Anterior cingulate cortex (tissue), 58 donors: ENCODE results near the gene USP46.

Experiments used
- DNase-seq, 58 donors: peaks; one replicate each; lab custom pipeline; 2025; lab: John Stamatoyannopoulos, UW

The USP46 gene

GRCh38 chr4:52577624-52577962 is 81.5 kb downstream of the USP46 start:
- no peak for DNase-seq

DNA sequence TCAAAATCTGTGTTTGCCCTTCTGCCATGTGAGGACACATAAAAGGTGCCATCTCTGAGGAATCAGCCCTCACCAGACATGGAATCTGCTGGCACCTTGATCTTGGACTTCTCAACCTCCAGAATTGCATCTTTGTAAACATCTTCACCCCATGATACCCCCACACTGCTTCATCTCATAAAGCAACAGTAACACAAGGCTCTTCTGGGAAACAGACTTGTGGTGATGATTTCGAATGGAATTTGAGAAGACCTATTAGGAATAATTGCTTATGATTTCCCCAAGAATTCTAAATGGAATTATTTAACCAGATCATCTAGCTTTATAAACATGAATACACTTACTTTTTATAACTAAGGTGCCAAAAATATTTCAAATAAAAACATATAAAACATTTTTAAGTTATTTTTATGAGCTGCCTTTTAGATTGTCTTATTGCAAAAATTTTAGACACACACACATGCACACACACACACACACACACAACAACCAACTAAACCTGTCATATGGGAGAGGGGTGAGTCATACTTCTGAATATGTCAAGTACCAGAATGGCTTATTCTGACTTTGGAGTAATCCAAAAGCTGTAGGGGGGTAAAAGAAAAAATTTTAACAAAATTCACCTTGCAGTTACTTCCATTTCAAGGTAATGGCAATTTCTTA is 82.0 kb downstream of the USP46 start:
- no peak for DNase-seq

DNA sequence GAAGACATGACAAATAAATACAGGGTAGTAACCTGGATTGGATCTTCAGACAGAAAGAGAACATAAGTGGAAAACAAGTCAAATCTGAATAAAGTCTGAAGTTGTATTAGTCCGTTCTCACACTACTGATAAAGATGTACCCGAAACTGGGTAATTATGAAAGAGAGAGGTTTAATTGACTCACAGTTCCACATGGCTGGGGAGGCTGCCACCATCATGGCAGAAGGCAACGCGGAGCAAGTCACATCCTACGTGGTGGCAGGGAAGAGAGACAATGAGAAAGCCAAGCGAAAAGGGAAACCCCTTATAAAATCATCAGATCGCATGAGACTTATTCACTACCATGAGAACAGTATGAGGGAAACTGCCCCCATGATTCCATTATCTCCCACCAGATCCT is 82.8 kb downstream of the USP46 start:
- no peak for DNase-seq

DNA sequence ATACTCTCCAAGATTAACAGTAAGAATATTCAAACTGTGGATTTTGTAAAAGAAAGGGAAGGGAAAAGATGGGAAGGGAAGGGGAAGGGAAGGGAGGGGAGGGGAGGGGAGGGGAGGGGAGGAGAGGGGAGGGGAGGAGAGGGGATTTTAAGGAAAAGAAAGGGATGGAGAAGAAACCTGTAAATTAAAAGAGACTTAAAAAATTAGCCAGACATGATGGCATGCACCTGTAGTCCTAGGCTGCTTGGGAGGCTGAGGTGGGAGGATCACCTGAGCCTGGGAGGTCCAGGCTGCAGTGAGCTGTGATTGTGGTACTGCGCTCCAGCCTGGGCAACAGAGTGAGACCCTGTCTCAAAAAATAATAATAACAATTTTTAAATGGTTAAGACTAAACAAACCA is 83.7 kb downstream of the USP46 start:
- no peak for DNase-seq

DNA sequence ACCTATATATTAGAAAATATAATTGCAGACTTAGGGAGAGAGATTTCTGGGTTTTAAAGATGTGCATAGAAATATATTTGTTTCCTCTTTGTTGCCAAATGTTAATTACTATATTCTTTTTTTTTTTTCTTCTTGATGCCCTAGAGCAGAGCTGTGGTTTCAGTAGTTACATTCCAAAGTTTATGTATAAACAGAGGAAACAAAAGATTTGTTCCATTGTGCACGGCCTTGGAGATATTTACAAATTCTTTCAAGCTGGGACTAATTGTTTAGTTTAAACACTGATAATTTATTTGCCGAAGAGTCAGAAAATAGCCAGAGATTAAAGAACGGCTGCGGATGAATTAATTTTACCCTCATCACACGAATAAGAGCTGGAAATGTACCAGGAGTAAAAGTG is 85.1 kb downstream of the USP46 start:
- DNase-seq = no peak

DNA sequence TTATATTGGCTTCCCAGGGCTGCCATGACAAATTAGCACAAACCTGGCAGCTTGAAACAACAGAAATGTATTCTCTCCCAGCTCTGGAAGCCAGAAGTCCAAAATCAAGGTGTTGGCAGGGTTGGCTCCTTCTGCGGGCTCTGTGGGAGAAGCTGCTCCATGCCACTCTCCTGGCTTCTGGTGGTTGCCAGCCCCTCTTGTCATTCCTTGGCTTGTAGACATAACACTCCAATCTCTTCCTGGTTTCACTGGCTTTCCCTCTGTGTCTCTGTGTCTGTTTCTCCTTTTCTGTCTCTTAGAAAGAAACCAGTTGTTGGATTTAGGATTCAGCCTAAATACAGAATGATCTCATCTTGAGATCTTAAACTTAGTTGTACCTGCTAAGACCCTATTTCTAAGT is 85.5 kb downstream of the USP46 start:
- DNase-seq = no peak

DNA sequence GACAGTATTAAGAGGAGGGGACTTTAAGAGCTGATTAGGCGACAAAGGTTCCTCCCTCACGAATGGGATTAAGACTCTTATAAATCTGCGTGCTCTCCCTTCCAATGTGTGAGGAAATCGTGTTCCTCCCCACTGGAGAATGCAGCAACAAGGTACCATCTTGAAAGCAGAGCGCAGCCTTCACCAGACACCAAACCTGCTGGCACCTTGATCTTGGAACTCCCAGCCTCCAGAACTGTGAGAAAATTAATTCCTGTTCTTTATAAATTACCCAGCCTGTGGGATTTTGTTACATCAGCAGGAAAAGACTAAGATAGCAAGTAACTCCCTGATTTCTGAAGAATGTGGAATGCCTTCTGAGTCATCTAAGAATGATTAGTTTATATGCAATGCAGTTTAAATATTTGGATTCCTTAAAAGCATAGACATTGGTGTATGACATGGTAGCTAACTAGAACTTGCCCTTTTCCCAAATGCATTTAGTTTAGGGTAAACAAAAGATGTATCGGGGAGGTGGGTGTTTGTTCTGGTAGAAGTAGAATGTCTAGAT is 86.1 kb downstream of the USP46 start:
- DNase-seq = no peak

GRCh38 chr4:52568351-52568750 is 90.8 kb downstream of the USP46 start:
- DNase-seq = no peak

DNA sequence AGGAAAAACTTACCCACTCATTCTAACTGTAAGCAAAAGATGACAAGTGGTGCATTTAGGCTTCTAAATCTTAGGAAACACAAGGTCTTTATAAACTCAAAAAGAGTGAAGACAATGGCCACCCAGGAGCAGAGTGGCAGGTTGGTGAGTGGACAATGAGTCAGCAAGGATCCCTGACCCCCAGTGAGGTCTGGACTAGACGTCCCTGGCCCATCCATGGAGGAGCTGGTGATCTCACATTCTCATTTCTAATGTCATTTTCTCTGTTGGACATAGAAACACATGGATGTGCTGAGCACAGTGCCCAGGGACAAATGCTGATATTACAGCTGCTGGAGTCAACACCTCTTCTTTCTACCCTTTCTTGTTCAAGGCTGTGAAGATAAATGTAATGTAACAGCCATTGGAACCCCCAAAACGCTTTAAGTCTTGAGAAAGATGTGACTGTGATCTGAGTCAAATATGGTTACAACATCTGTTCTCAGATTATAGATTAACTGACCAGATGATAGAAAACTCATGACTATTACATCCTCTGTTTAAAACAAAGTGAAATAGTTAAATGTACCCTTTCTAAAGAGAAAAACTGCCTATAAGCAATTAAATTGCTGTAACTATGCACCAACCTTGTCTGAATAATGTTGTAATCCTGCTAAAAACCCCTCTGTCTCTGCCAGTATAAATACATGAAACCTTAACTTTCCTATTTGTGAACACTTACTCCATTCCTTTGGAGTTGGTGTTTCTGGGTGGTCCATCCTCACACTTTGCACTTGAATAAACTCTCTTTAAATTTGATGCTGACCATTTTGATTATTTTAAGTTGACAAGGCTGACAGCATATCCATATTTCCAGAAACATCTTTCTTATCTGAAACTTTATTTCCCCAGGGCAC is 92.7 kb downstream of the USP46 start:
- DNase-seq = no peak

- DNase-seq = peak in 4 of 58 donors; percentile 1 to 15 (median 8)
These were observed 98.2 kb downstream of the USP46 start for GRCh38 chr4:52560844-52561280.

- DNase-seq = no peak
These were observed 103.8 kb downstream of the USP46 start for GRCh38 chr4:52555356-52555716.

GRCh38 chr4:52554612-52555355 is 104.3 kb downstream of the USP46 start:
- DNase-seq = no peak

- DNase-seq = no peak
These were observed 106.3 kb downstream of the USP46 start for GRCh38 chr4:52552778-52553177.

- DNase-seq = peak in 22 of 58 donors; percentile 3 to 40 (median 10)
These were observed 107.6 kb downstream of the USP46 start for GRCh38 chr4:52551487-52551886.

- DNase-seq = no peak
These were observed 108.9 kb downstream of the USP46 start for GRCh38 chr4:52550186-52550585.

- DNase-seq = no peak
These were observed 110.1 kb downstream of the USP46 start for GRCh38 chr4:52548818-52549570.

GRCh38 chr4:52546449-52546848 is 112.7 kb downstream of the USP46 start:
- DNase-seq = no peak

GRCh38 chr4:52545099-52546069 is 113.7 kb downstream of the USP46 start:
- DNase-seq = peak in 42 of 58 donors; percentile 3 to 60 (median 24)
